Adrenal gland (tissue), 5 donors: ENCODE data around the gene TSPOAP1.

Experiments used
- POLR2A ChIP-seq, 2 donors: fragments of 450-650 bp; IDR thresholded peaks; one replicate each; pipeline ENCODE4 v1.6.1; 2017; ENCODE audit warnings: antibody characterized with exemption in 2 of 2, mild to moderate bottlenecking in 2 of 2, moderate library complexity in 1 of 2
- TF ChIP-seq, protein P1 (sequence below), 6 experiments: fragments of 450-650 bp in 4 of 6; fragments of 200-600 bp in 2 of 6; sonication (generic) in 1 of 6; IDR thresholded peaks; 1 replicate in 5 of 6; 2 replicates in 1 of 6; pipeline versions ENCODE4 v1.5.1 to v1.8.0; 2016 to 2021; ENCODE audit warnings: antibody characterized with exemption in 6 of 6, mild to moderate bottlenecking in 2 of 6, moderate library complexity in 1 of 6
- donor health status: DM: no; HTN: no; CAD: no.

DNA sequence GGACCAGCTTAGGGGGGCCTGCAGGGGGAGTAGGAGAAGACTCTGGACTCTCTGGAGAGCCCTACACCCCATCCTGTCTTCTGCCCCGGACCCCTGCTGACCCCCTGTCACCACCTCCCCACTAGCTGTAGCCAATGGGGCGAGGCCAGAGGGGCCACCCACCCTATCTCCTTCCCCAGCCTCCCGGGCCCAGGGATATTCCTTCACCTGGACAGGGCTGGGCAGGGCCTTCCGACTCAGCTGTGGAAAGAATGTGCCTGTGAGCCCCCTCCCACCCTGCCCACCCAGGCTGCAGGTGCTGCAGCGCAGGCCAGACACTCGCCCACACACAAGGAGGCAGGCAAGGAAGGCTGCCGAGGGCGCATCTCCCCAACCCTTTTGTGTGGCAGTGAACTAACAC, 23.0 kb downstream of the TSPOAP1 start:
- no peak for TF ChIP-seq POLR2A (IDR thresholded peaks at IDR 0.05)
- TF ChIP-seq, protein P1, sequence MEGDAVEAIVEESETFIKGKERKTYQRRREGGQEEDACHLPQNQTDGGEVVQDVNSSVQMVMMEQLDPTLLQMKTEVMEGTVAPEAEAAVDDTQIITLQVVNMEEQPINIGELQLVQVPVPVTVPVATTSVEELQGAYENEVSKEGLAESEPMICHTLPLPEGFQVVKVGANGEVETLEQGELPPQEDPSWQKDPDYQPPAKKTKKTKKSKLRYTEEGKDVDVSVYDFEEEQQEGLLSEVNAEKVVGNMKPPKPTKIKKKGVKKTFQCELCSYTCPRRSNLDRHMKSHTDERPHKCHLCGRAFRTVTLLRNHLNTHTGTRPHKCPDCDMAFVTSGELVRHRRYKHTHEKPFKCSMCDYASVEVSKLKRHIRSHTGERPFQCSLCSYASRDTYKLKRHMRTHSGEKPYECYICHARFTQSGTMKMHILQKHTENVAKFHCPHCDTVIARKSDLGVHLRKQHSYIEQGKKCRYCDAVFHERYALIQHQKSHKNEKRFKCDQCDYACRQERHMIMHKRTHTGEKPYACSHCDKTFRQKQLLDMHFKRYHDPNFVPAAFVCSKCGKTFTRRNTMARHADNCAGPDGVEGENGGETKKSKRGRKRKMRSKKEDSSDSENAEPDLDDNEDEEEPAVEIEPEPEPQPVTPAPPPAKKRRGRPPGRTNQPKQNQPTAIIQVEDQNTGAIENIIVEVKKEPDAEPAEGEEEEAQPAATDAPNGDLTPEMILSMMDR (IDR thresholded peaks at IDR 0.05) = no peak
